H9 (cell line): Measurements from ENCODE around the gene PPIL3. TPM values are rescaled to one million over a fixed set of nuclear protein-coding genes. Genes with fewer than 3 reads are reported as not detected.

Source experiments
- DNase-seq: peaks from one replicate; pipeline ENCODE4 v3.0.0-alpha.2; 2017
- H2AFZ ChIP-seq: one replicate; pipeline ENCODE4 v1.6.1; 2013; ENCODE audit warnings: mild to moderate bottlenecking, low read length, control low read depth, moderate library complexity
- H2AK5ac ChIP-seq: 2 replicates; pipeline ENCODE4 v1.6.1; 2013; ENCODE audit warnings: low read length, control low read depth, mixed read lengths; ENCODE audit not compliant: insufficient read length
- H2BK120ac ChIP-seq: one replicate; pipeline ENCODE4 v1.6.1; 2013; ENCODE audit warnings: low read depth, mild to moderate bottlenecking, low read length, control low read depth, inconsistent platforms; ENCODE audit not compliant: poor library complexity, severe bottlenecking
- H2BK12ac ChIP-seq: 2 replicates; pipeline ENCODE4 v1.6.1; 2013; ENCODE audit warnings: low read length, control low read depth, mixed read lengths, low read depth; ENCODE audit not compliant: insufficient read length
- H2BK15ac ChIP-seq: 2 replicates; pipeline ENCODE4 v1.6.1; 2013; ENCODE audit warnings: low read depth, low read length, control low read depth
- H2BK20ac ChIP-seq: one replicate; pipeline ENCODE4 v1.6.1; 2013; ENCODE audit warnings: low read depth, mild to moderate bottlenecking, low read length, control low read depth, inconsistent platforms; ENCODE audit not compliant: poor library complexity, severe bottlenecking
- H2BK5ac ChIP-seq: 2 replicates; pipeline ENCODE4 v1.6.1; 2013; ENCODE audit warnings: low read length, control low read depth, mixed read lengths; ENCODE audit not compliant: insufficient read length
- H3K14ac ChIP-seq: 2 replicates; pipeline ENCODE4 v1.6.1; 2013; ENCODE audit warnings: low read length, control low read depth; ENCODE audit not compliant: insufficient read depth
- H3K18ac ChIP-seq: 2 replicates; pipeline ENCODE4 v1.6.1; 2013; ENCODE audit warnings: low read depth, mild to moderate bottlenecking, mixed read lengths, low read length, control low read depth; ENCODE audit not compliant: insufficient read length
- H3K23ac ChIP-seq: 2 replicates; pipeline ENCODE4 v1.6.1; 2013; ENCODE audit warnings: low read length, control low read depth, mixed read lengths, low read depth; ENCODE audit not compliant: insufficient read length
- H3K23me2 ChIP-seq: 2 replicates; pipeline ENCODE4 v1.6.1; 2013; ENCODE audit warnings: low read depth, mild to moderate bottlenecking, mixed read lengths, low read length, control low read depth; ENCODE audit not compliant: insufficient read length, poor library complexity, severe bottlenecking
- H3K27ac ChIP-seq: 2 replicates; pipeline ENCODE4 v1.5.1; 2013; ENCODE audit warnings: low read length, control low read depth, mixed read lengths, low read depth; ENCODE audit not compliant: insufficient read length
- H3K27me3 ChIP-seq: 2 replicates; pipeline ENCODE4 v1.6.1; 2013; ENCODE audit warnings: low read length, control low read depth, inconsistent platforms; ENCODE audit not compliant: insufficient read depth
- H3K4ac ChIP-seq: 2 replicates; pipeline ENCODE4 v1.6.1; 2013; ENCODE audit warnings: low read depth, mild to moderate bottlenecking, control low read depth, inconsistent platforms, low read length, moderate library complexity
- H3K4me1 ChIP-seq: 2 replicates; pipeline ENCODE4 v1.6.1; 2013; ENCODE audit warnings: low read length, control low read depth, inconsistent platforms; ENCODE audit not compliant: insufficient read depth
- H3K4me2 ChIP-seq: 2 replicates; pipeline ENCODE4 v1.6.1; 2013; ENCODE audit warnings: low read length, control low read depth, mixed read lengths; ENCODE audit not compliant: insufficient read length, insufficient read depth
- H3K56ac ChIP-seq: 2 replicates; pipeline ENCODE4 v1.6.1; 2013; ENCODE audit warnings: low read depth, mild to moderate bottlenecking, mixed read lengths, low read length, control low read depth; ENCODE audit not compliant: insufficient read length
- H3K79me1 ChIP-seq: 2 replicates; pipeline ENCODE4 v1.6.1; 2013; ENCODE audit warnings: low read depth, mild to moderate bottlenecking, moderate library complexity, low read length, control low read depth, inconsistent platforms; ENCODE audit not compliant: insufficient read depth, poor library complexity, severe bottlenecking
- H3K79me2 ChIP-seq: 2 replicates; pipeline ENCODE4 v1.6.1; 2013; ENCODE audit warnings: low read length, control low read depth, inconsistent platforms; ENCODE audit not compliant: insufficient read depth
- H3K9ac ChIP-seq: 2 replicates; pipeline ENCODE4 v1.6.1; 2013; ENCODE audit warnings: low read length, control low read depth, mixed read lengths; ENCODE audit not compliant: insufficient read length; ENCODE audit errors: extremely low read depth
- H3K9me3 ChIP-seq: one replicate; pipeline ENCODE4 v1.6.1; 2013; ENCODE audit warnings: low read depth, low read length, inconsistent platforms; ENCODE audit not compliant: control insufficient read depth
- H3T11ph ChIP-seq: one replicate; pipeline ENCODE4 v1.6.1; 2013; ENCODE audit warnings: mild to moderate bottlenecking, low read length, control low read depth, inconsistent platforms
- H4K20me1 ChIP-seq: one replicate; pipeline ENCODE4 v1.6.1; 2013; ENCODE audit not compliant: control insufficient read depth, insufficient read length, insufficient read depth
- H4K5ac ChIP-seq: 2 replicates; pipeline ENCODE4 v1.6.1; 2013; ENCODE audit warnings: low read depth, mild to moderate bottlenecking, mixed read lengths, low read length, control low read depth; ENCODE audit not compliant: insufficient read length
- H4K8ac ChIP-seq: replicated peaks from 2 replicates; pipeline ENCODE4 v1.6.1; 2013; ENCODE audit warnings: low read length, control low read depth, mixed read lengths, low read depth; ENCODE audit not compliant: insufficient read length
- H4K91ac ChIP-seq: 2 replicates; pipeline ENCODE4 v1.6.1; 2013; ENCODE audit warnings: low read depth, mild to moderate bottlenecking, moderate library complexity, mixed read lengths, low read length, control low read depth; ENCODE audit not compliant: insufficient read length
- H3K27ac Mint-ChIP-seq, 3 experiments: 2 replicates in 2 of 3; 3 replicates in 1 of 3; pipeline ENCODE4 v1.8.0; 2020 to 2021; ENCODE audit warnings: mixed read lengths in 3 of 3, mild to moderate bottlenecking in 1 of 3, moderate library complexity in 1 of 3
- H3K27me3 Mint-ChIP-seq: 2 replicates; pipeline ENCODE4 v1.8.0; 2021; ENCODE audit warnings: low read depth, mild to moderate bottlenecking, moderate library complexity, mixed read lengths
- H3K36me3 Mint-ChIP-seq, 3 experiments: 2 replicates in 2 of 3; 3 replicates in 1 of 3; pipeline ENCODE4 v1.8.0; 2020 to 2021; ENCODE audit warnings: low read depth in 3 of 3, mixed read lengths in 3 of 3; ENCODE audit not compliant: insufficient read depth in 1 of 3
- H3K4me1 Mint-ChIP-seq, 2 experiments: 2 replicates each; pipeline ENCODE4 v1.8.0; 2020; ENCODE audit warnings: mixed read lengths in 2 of 2
- H3K4me3 Mint-ChIP-seq, 2 experiments: 2 replicates in 1 of 2; 3 replicates in 1 of 2; pipeline ENCODE4 v1.8.0; 2020 to 2021; ENCODE audit warnings: mild to moderate bottlenecking in 2 of 2, mixed read lengths in 2 of 2, moderate library complexity in 1 of 2
- H3K9me3 Mint-ChIP-seq, 2 experiments: 2 replicates in 1 of 2; 3 replicates in 1 of 2; pipeline ENCODE4 v1.8.0; 2020; ENCODE audit warnings: mild to moderate bottlenecking in 2 of 2, mixed read lengths in 2 of 2, moderate library complexity in 1 of 2
- CTCF ChIP-seq: fragments of 200-600 bp; sonication (generic); conservative IDR thresholded peaks from 3 replicates; pipeline ENCODE4 v1.8.0; 2021; ENCODE audit warnings: antibody characterized with exemption, mild to moderate bottlenecking
- total RNA-seq: library from RNA; stranded (reverse); gene quantifications from 2 replicates; pipeline ENCODE4 v1.2.1, GENCODE V29; 2021

PPIL3 gene
- total RNA-seq, 1 experiment from 2014 or later = 63.4 TPM

GRCh38 chr2:200877443-200877842 is 11.4 kb downstream of the PPIL3 start:
- H3K4me3 Mint-ChIP-seq = no peak overlapping the region
- H3K9ac ChIP-seq = no peak overlapping the region
- H2AK5ac ChIP-seq = no peak overlapping the region
- H3K18ac ChIP-seq = no peak overlapping the region
- no peak overlapping the region for H3K4ac ChIP-seq
- no peak overlapping the region for H3K27ac ChIP-seq
- H2BK20ac ChIP-seq = no peak overlapping the region
- no peak for TF ChIP-seq CTCF
- H4K20me1 ChIP-seq = no peaks in the 10 kb centered on the region
- H4K91ac ChIP-seq = no peak overlapping the region
- DNase-seq = no peak
- H2BK5ac ChIP-seq = no peak overlapping the region
- no peak overlapping the region for H3K56ac ChIP-seq
- H3T11ph ChIP-seq = no peak overlapping the region
- H3K36me3 Mint-ChIP-seq = peaks cover 16 to 75% (median 72%) of the 10 kb centered on the region in 3 experiments
- no peak overlapping the region for H3K27ac Mint-ChIP-seq
- no peaks in the 10 kb centered on the region for H3K9me3 Mint-ChIP-seq
- no peak overlapping the region for H4K5ac ChIP-seq
- no peaks in the 10 kb centered on the region for H3K23me2 ChIP-seq
- H3K9me3 ChIP-seq = no peaks in the 10 kb centered on the region
- no peaks in the 10 kb centered on the region for H3K79me2 ChIP-seq
- H4K8ac ChIP-seq = no peak overlapping the region
- no peaks in the 10 kb centered on the region for H3K4me1 Mint-ChIP-seq
- no peaks in the 10 kb centered on the region for H3K79me1 ChIP-seq
- no peak overlapping the region for H2BK120ac ChIP-seq
- no peak overlapping the region for H3K4me2 ChIP-seq
- H3K4me1 ChIP-seq = no peaks in the 10 kb centered on the region
- no peaks in the 10 kb centered on the region for H3K27me3 ChIP-seq
- H2AFZ ChIP-seq = no peak overlapping the region
- H2BK15ac ChIP-seq = no peak overlapping the region
- H3K23ac ChIP-seq = no peak overlapping the region
- H3K27me3 Mint-ChIP-seq = no peaks in the 10 kb centered on the region
- no peak overlapping the region for H2BK12ac ChIP-seq
- no peak overlapping the region for H3K14ac ChIP-seq
